K562 treated with DMSO at 1 percent for 12 hours (cell line): Measurements from ENCODE around the gene TNFRSF12A. TPM values are rescaled to one million over a fixed set of nuclear protein-coding genes. Genes with fewer than 3 reads are reported as not detected.

Experiments used
- total RNA-seq: library from RNA; unstranded; fragments of 300-600 nt; gene quantifications from 2 replicates; pipeline ENCODE4 v1.2.3, GENCODE V29; 2022; ENCODE audit not compliant: insufficient read depth

The TNFRSF12A gene
- 33.0 and 33.7 TPM in 2 replicates for total RNA-seq

GRCh38 chr16:3020247-3020603 is at the start of gene TNFRSF12A:
Gene TNFRSF12A, plus strand, starts transcription at chr16:3020368. Its CDS starts 30 bp downstream, at chr16:3020398.

DNA sequence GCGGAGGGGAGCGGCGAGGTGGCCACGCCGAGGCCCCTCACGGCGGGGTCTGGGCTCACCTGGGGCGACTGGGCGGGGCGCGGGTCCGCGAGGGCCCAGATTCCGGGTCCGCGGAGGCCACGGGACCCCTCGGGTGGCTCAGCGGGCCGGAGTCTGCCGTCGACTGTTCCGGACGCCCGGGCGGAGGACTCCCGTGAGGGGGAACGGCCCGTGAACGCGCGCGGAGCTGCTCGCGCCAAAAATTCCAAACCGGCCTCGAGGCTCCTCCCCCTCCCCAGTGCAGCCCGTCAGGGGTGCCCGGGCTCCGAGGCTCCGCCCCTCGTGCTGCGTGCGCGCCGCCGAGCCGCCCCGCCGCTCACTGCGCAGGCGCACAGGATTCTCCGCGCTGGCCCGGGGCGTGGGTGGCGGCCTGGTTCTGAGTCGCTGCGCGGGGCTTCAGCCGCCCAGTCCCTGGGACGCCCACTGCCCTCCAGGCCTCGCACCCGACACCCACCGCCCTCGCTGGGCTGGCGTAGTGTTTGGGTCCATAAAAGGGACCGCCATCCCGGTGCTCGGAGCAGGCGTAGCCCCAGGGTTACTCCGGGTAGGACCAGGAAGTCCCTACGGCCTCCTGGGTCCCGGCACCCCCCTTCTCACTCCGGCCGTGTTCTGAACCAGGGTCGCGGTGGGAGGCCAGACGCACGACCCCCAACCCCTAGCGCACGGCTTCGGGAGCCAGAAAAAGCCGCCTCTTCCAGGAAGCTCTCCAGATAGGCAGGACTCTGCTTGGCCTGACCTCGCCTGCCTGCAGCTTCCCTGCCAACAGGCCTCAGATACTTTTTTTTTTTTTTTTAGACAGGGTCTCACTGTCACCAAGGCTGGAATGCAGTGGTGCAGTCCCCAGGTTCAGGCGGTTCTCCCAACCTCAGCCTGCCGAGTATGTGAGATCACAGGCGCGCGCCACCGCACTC is 39.7 kb upstream of the TNFRSF12A start, which contains the start of gene PKMYT1:
TSS of gene PKMYT1 (minus strand) at position 220 of the 950 bp plus-strand sequence. CDS start 789 bp downstream, outside the sequence.

DNA sequence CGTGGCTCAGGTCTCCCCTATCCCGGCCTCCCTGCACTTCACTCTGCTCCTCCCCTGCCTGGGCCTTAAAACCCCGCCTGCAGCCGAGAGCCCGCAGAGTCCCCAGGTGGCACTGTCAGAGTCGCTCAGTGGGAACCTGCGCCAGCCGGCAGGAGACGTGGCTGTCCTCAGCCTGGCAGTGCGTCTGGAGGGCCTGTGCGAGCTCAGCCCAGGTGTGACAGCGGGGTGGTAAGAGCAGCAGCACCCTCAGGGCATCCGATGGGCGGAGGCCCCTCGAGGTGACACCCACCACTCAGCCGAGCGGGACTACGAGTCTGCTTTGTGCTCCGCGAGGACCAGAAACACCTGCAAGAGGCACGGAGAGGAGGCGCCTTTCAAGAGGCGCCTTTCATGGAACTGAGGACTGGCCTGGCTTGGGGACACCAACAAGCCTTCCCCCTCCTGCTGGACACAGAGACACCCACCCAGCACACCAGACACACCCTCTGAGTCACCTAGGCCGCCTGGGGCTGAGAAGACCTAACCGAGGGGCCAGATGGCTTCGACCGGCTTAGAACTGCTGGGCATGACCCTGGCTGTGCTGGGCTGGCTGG is 7.2 kb upstream of the TNFRSF12A start, which contains the start of gene CLDN9:
TSS of gene CLDN9 (plus strand) at position 96 of the 593 bp plus-strand sequence. CDS start at position 536, 440 bp downstream.

GRCh38 chr16:3017794-3018506 is 2.2 kb upstream of the TNFRSF12A start, which contains the start of gene CLDN6:
Gene CLDN6, minus strand, starts transcription at chr16:3018183. Its CDS starts 2,162 bp downstream, at chr16:3016021.

DNA sequence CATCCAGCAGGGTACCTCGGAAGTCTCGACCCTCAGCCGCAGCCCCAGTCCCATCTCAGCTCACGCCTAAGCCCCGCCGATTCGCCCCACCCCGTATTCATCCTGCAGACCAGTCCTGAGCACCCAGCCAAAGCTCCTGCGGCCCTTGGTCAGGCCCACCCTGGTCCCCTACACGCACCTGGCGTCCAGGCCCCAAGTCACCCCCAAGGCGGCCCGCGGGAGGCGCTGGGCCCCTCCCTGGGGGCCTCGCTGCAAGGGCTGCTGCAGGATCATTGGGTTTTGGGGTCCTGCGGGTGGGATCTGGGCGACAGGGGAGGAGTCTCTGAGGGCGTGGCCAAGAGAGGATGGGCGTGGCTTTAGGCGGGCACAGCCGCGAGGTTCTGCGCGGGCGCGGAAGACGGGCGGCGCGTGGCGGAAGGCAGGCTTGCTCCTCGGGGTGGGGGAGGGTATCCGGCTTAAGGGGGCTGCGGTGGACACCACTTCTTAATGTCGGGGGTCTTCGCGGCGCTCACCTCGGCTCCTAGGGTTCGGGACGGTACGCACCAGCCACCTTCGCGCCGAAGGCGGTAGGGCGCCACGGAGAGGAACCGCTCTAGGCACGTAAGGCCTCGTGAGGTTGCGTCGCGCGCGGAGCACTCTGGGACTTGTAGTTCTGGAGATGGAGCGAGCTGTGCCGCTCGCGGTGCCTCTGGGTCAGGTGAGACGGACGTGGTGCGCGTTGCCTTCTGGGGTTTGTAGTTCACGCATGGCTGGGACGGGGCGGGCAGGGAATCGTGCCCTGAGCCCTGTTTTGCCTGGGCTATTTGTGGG is 3.7 kb downstream of the TNFRSF12A start, which contains the start of the genes HCFC1R1 and THOC6:
TSS of gene HCFC1R1 (minus strand) at position 274 of the 810 bp plus-strand sequence. CDS start at position 273, 1 bp downstream.
TSS of gene THOC6 (plus strand) at position 367 of the 810 bp plus-strand sequence. CDS start at position 659, 292 bp downstream.

GRCh38 chr16:3036726-3037315 is 16.7 kb downstream of the TNFRSF12A start, which contains the start of gene BICDL2:
Gene BICDL2, minus strand, starts transcription at chr16:3036944. Its CDS starts 1,448 bp downstream, at chr16:3035496.

GRCh38 chr16:3045758-3046640 is 25.8 kb downstream of the TNFRSF12A start, which contains the start of gene MMP25:
Gene MMP25, plus strand, starts transcription at chr16:3046561. Its CDS starts 357 bp downstream, at chr16:3046918.

GRCh38 chr16:3065069-3065741 is 45.0 kb downstream of the TNFRSF12A start, which contains the start of gene IL32:
Gene IL32, plus strand, starts transcription at chr16:3065640. Its CDS starts 172 bp downstream, at chr16:3065812.

Other genes starting within 250 kb of the TNFRSF12A start
- 243 and 416 TPM in 2 replicates for gene ELOB, start 243.1 kb upstream of the TNFRSF12A start, total RNA-seq
- gene PRSS33, start 232.8 kb upstream of the TNFRSF12A start, total RNA-seq, result not detected in 2 replicates
- not detected in 2 replicates for gene PRSS41, start 221.9 kb upstream of the TNFRSF12A start, total RNA-seq
- 71.2 and 81.6 TPM in 2 replicates for gene PRSS21, start 203.1 kb upstream of the TNFRSF12A start, total RNA-seq
- gene ZG16B, start 190.1 kb upstream of the TNFRSF12A start, total RNA-seq, result 1.7 TPM in 1 of 2 replicates, not detected in the other
- not detected in 2 replicates for gene PRSS22, start 162.2 kb upstream of the TNFRSF12A start, total RNA-seq
- gene FLYWCH2, start 137.2 kb upstream of the TNFRSF12A start, total RNA-seq, result 72.2 and 77.6 TPM in 2 replicates
- gene FLYWCH1, start 108.4 kb upstream of the TNFRSF12A start, total RNA-seq, result 41.5 and 48.1 TPM in 2 replicates
- 0.85 TPM in 1 of 2 replicates, not detected in the other for gene KREMEN2, start 56.1 kb upstream of the TNFRSF12A start, total RNA-seq
- gene PAQR4, start 51.0 kb upstream of the TNFRSF12A start, total RNA-seq, result 15.8 and 27.8 TPM in 2 replicates
- gene PKMYT1, start 39.9 kb upstream of the TNFRSF12A start, total RNA-seq, result 168 and 170 TPM in 2 replicates
- gene CLDN9, start 7.4 kb upstream of the TNFRSF12A start, total RNA-seq, result 4.1 and 6.9 TPM in 2 replicates
- not detected in 2 replicates for gene CLDN6, start 2.2 kb upstream of the TNFRSF12A start, total RNA-seq
- gene HCFC1R1, start 3.6 kb downstream of the TNFRSF12A start, total RNA-seq, result 26.3 and 32.4 TPM in 2 replicates
- gene THOC6, start 3.7 kb downstream of the TNFRSF12A start, total RNA-seq, result 32.1 and 41.7 TPM in 2 replicates
- gene BICDL2, start 16.6 kb downstream of the TNFRSF12A start, total RNA-seq, result not detected in 2 replicates
- gene MMP25, start 26.2 kb downstream of the TNFRSF12A start, total RNA-seq, result not detected in 2 replicates
- 10.0 and 14.9 TPM in 2 replicates for gene IL32, start 45.3 kb downstream of the TNFRSF12A start, total RNA-seq
- gene ZSCAN10, start 78.9 kb downstream of the TNFRSF12A start, total RNA-seq, result not detected in 2 replicates
- 22.5 and 22.7 TPM in 2 replicates for gene ZNF205, start 92.2 kb downstream of the TNFRSF12A start, total RNA-seq
- 10.6 and 22.0 TPM in 2 replicates for gene ZNF213, start 114.7 kb downstream of the TNFRSF12A start, total RNA-seq
- not detected in 2 replicates for gene OR1F1, start 167.8 kb downstream of the TNFRSF12A start, total RNA-seq
- 6.1 and 9.9 TPM in 2 replicates for gene ZNF200, start 214.8 kb downstream of the TNFRSF12A start, total RNA-seq
- not detected in 2 replicates for gene MEFV, start 236.3 kb downstream of the TNFRSF12A start, total RNA-seq